SK-N-SH (cell line): Measurements from ENCODE around the gene VMAC. TPM values are rescaled to one million over a fixed set of nuclear protein-coding genes. Genes with fewer than 3 reads are reported as not detected.
"Not testable (repeated sequence)": the region's sequence is repeated elsewhere in the genome, so short reads cannot be mapped to it uniquely, and the experiment has no call there.

Experiments used
- CTCF ChIA-PET: fragments of 300-600, 350-600 bp; formaldehyde crosslinking; extraction: SDS; loops from one replicate; lab custom pipeline; 2021; lab: Yijun Ruan, JAX
- POLR2A ChIA-PET: fragments of 350-600 bp; sonication (Branson Sonifier 250); formaldehyde crosslinking; extraction: SDS; loops from one replicate; lab custom pipeline; 2020; ENCODE audit warnings: antibody characterized with exemption, inconsistent platforms; lab: Yijun Ruan, JAX
- DNase-seq: peaks from one replicate; pipeline ENCODE4 v3.0.0; 2012
- H2AFZ ChIP-seq: fragments of 200-600 bp; sonication (generic); 2 replicates; pipeline ENCODE4 v1.8.1; 2016; ENCODE audit warnings: antibody characterized with exemption, mild to moderate bottlenecking, low read depth
- H3F3A ChIP-seq: fragments of 200-600 bp; sonication (generic); replicated peaks from 2 replicates; pipeline ENCODE3; 2016; ENCODE audit warnings: antibody characterized with exemption, mild to moderate bottlenecking; ENCODE audit not compliant: insufficient read depth
- H3K27ac ChIP-seq, 2 experiments: fragments of 200-500 bp in 1 of 2; fragments of 200-600 bp in 1 of 2; sonication (Bioruptor generic) in 1 of 2; sonication (generic), shearing (Covaris generic) in 1 of 2; 2 replicates each; pipeline versions ENCODE4 v1.5.1 to v1.6.1; 2014 to 2016; ENCODE audit warnings: low read depth in 2 of 2, inconsistent platforms in 1 of 2, low read length in 1 of 2, mild to moderate bottlenecking in 1 of 2, mixed read lengths in 1 of 2
- H3K27me3 ChIP-seq: fragments of 200-600 bp; sonication (generic), shearing (Covaris generic); 2 replicates; pipeline ENCODE4 v1.6.1; 2016; ENCODE audit warnings: mixed run types; ENCODE audit not compliant: insufficient read depth
- H3K36me3 ChIP-seq, 2 experiments: fragments of 200-500 bp in 1 of 2; fragments of 200-600 bp in 1 of 2; sonication (Bioruptor generic) in 1 of 2; sonication (generic) in 1 of 2; replicated peaks in 1 of 2; 2 replicates each; pipeline versions ENCODE3 to v1.5.1; 2014 to 2016; ENCODE audit warnings: low read length in 1 of 2, mild to moderate bottlenecking in 1 of 2; ENCODE audit not compliant: insufficient read depth in 2 of 2, control insufficient read depth in 1 of 2
- H3K4me1 ChIP-seq, 2 experiments: fragments of 200-500 bp in 1 of 2; fragments of 200-600 bp in 1 of 2; sonication (Bioruptor generic) in 1 of 2; sonication (generic), shearing (Covaris generic) in 1 of 2; 2 replicates each; pipeline versions ENCODE4 v1.5.1 to v1.6.1; 2014 to 2016; ENCODE audit warnings: low read depth in 1 of 2, low read length in 1 of 2, mixed run types in 1 of 2; ENCODE audit not compliant: insufficient read depth in 2 of 2, control insufficient read depth in 1 of 2
- H3K4me2 ChIP-seq: fragments of 200-600 bp; sonication (generic), shearing (Covaris generic); 2 replicates; pipeline ENCODE4 v1.6.1; 2017; ENCODE audit warnings: mixed run types
- H3K4me3 ChIP-seq, 2 experiments: fragments of 200-500 bp in 1 of 2; fragments of 200-600 bp in 1 of 2; sonication (Bioruptor generic) in 1 of 2; sonication (generic), shearing (Covaris generic) in 1 of 2; 2 replicates each; pipeline versions ENCODE4 v1.5.1 to v1.8.1; 2014 to 2016; ENCODE audit warnings: low read depth in 2 of 2, inconsistent platforms in 1 of 2, low read length in 1 of 2, mild to moderate bottlenecking in 1 of 2, mixed read lengths in 1 of 2, moderate library complexity in 1 of 2
- H3K79me2 ChIP-seq: fragments of 200-600 bp; sonication (generic); 2 replicates; pipeline ENCODE4 v1.8.1; 2017; ENCODE audit warnings: mild to moderate bottlenecking; ENCODE audit not compliant: insufficient read depth
- H3K9ac ChIP-seq: fragments of 200-600 bp; sonication (generic); 2 replicates; pipeline ENCODE4 v1.6.1; 2017; ENCODE audit warnings: mixed run types
- H3K9me2 ChIP-seq: fragments of 200-600 bp; sonication (generic); 2 replicates; pipeline ENCODE4 v1.6.1; 2017; ENCODE audit warnings: mixed run types
- H3K9me3 ChIP-seq: fragments of 200-600 bp; sonication (generic); 2 replicates; pipeline ENCODE4 v1.6.1; 2017; ENCODE audit warnings: mixed run types, mild to moderate bottlenecking, moderate library complexity
- H4K20me1 ChIP-seq: fragments of 200-600 bp; sonication (generic); 2 replicates; pipeline ENCODE4 v1.6.1; 2017; ENCODE audit warnings: mild to moderate bottlenecking, mixed run types; ENCODE audit not compliant: insufficient read depth
- SIN3A ChIP-seq: IDR thresholded peaks from 2 replicates; pipeline ENCODE4 v1.6.1; 2012; ENCODE audit warnings: low read depth, mild to moderate bottlenecking, low read length, moderate library complexity, borderline replicate concordance
- TAF1 ChIP-seq: IDR thresholded peaks from 2 replicates; pipeline ENCODE4 v1.6.1; 2012; ENCODE audit warnings: low read depth, mild to moderate bottlenecking, low read length, moderate library complexity, borderline replicate concordance
- USF2 ChIP-seq: fragments of 150-350 bp; IDR thresholded peaks from 2 replicates; pipeline ENCODE4 v1.6.1; 2017; ENCODE audit warnings: antibody characterized with exemption, low read length, low read depth, borderline replicate concordance
- ZBTB33 ChIP-seq: IDR thresholded peaks from 2 replicates; pipeline ENCODE4 v1.4.0; 2012; ENCODE audit warnings: low read depth, borderline replicate concordance
- WGBS: methylation state at CpG from one replicate; pipeline ENCODE4 v1.1.6; 2017; ENCODE audit warnings: low lambda C conversion rate; 5-methylcytosine and 5-hydroxymethylcytosine counted together
- polyA plus RNA-seq, 3 experiments: library from polyadenylated mRNA; depleted of rRNA; stranded (reverse); fragments of >200 nt; gene quantifications; 2 replicates each; pipeline ENCODE4 v1.2.3, GENCODE V29; 2012

Gene VMAC
- polyA plus RNA-seq, 1 of the 3 experiments (the other 2 are of a cell fraction): 6.5 TPM

DNA sequence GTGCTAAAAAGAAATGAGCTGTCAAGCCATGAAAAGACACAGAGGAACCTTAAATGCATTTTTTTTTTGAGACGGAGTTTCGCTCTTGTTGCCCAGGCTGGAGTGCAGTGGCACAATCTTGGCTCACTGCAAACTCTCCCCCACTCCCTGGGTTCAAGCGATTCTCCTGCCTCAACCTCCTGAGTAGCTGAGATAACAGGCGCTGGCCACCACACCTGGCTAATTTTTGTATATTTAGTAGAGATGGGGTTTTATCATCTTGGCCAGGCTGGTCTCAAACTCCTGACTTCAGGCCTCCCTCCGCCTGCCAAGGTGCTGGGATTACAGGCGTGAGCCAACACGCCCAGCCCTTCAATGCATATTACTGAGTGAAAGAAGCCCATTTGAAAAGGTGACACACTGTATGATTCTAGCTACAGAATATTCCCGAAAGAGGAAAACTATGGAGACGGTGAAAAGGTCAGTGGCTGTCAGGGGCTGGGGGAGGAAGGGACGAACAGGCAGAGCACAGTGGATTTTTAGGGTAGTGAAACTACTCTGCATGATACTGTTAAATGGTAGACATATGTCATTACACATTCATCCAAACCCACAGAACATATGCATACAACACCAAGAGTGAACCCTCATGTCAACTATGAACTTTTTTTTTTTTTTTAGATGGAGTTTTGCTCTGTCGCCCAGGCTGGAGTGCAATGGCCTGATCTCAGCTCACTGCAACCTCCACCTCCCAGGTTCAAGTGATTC is 20.4 kb upstream of the VMAC start:
- not testable (repeated sequence) for H3K4me1 ChIP-seq, H4K20me1 ChIP-seq, H3K4me2 ChIP-seq, H3K27me3 ChIP-seq, H3K27ac ChIP-seq, H3F3A ChIP-seq, H3K9me2 ChIP-seq, H3K79me2 ChIP-seq, H3K9ac ChIP-seq, H3K36me3 ChIP-seq, H3K4me3 ChIP-seq, H2AFZ ChIP-seq, H3K9me3 ChIP-seq, DNase-seq
- ChIA-PET POLR2A (interaction anchor here (1.2 kb wide), 1 partner anchor 55 kb away, joined by 3 read pairs; no protein-coding TSS in a partner anchor), CTCF (interaction anchor here (0.6 to 3.2 kb wide), 5 partner anchors 9 to 163 kb away, joined by 3 to 11 read pairs (median 3); no protein-coding TSS in a partner anchor)
- 85% methylated on average over 10 of the region's 11 CpGs for WGBS

DNA sequence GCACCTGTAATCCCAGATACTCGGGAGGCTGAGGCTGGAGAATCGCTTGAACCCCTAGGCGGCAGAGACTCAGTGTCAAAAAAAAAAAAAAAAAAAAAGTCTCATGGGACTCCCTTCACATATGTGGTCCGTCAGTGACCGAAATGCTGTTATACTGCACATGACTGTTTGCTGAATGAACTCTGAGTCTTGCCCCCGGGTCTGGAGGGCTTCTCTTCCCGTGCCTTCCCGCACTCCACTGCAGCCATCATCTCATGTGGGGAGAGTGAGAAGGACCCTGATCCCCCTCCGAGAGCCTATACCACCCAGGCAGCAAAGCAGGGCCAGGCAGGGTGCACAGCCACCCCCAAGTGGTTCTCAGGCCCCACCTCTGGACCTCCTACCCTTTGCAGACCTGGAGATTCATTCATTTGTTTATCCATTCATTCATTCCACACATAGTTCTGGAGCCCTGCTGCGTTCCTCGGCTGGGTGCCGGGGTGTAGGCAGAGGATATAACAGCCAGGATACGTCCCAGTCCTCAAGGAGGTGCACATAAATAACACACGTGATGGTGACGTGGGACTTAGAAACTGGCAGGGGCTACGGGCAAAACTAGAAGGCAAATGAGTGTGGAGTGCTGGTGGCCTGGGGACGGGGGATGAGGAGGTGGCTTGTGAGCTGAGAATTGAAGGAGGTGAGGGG is 15.2 kb upstream of the VMAC start:
- POLR2A ChIA-PET: interaction anchor here (1.6 kb wide), 1 partner anchor 85 kb away, joined by 5 read pairs; no protein-coding TSS in a partner anchor
- Histone ChIP-seq H3K27ac (no peak overlapping the region), H3K4me1 (peaks cover 0 to 27% of the 10 kb centered on the region in 2 experiments; a peak in 1 of 4 replicates), H3K4me3 (no peak overlapping the region), H3K9ac (no peak overlapping the region), H3K36me3 (no peaks in the 10 kb centered on the region), H2AFZ (no peak overlapping the region), H3K79me2 (no peaks in the 10 kb centered on the region), H3K9me3 (no peaks in the 10 kb centered on the region), H3F3A (no peaks in the 10 kb centered on the region), H3K9me2 (no peaks in the 10 kb centered on the region), H3K27me3 (no peaks in the 10 kb centered on the region), H3K4me2 (no peak overlapping the region), H4K20me1 (no peaks in the 10 kb centered on the region)
- CTCF ChIA-PET: interaction anchor here (4.6 kb wide), 1 partner anchor 85 kb away, joined by 73 read pairs; the partner anchor contains the start of gene NRTN
- peak; percentile 38 for DNase-seq
- TF ChIP-seq ZBTB33: no peak
- no peak for TF ChIP-seq SIN3A
- TF ChIP-seq USF2: no peak
- no peak for TF ChIP-seq TAF1
- 59% methylated on average over 17 of the region's 17 CpGs for WGBS
